GM19452 (cell line): ENCODE results near the gene CASP3.
A peak's percentile ranks its signal among the peaks of the same experiment; 100 is the strongest.
"Not testable (repeated sequence)": the region's sequence is repeated elsewhere in the genome, so short reads cannot be mapped to it uniquely, and the experiment has no call there.

ENCODE experiments used
- ATAC-seq: cut with Tn5 transposase; IDR thresholded peaks from one replicate; pipeline ENCODE4 v1.9.1; 2021; ENCODE audit not compliant: unreplicated experiment

CASP3 gene

DNA sequence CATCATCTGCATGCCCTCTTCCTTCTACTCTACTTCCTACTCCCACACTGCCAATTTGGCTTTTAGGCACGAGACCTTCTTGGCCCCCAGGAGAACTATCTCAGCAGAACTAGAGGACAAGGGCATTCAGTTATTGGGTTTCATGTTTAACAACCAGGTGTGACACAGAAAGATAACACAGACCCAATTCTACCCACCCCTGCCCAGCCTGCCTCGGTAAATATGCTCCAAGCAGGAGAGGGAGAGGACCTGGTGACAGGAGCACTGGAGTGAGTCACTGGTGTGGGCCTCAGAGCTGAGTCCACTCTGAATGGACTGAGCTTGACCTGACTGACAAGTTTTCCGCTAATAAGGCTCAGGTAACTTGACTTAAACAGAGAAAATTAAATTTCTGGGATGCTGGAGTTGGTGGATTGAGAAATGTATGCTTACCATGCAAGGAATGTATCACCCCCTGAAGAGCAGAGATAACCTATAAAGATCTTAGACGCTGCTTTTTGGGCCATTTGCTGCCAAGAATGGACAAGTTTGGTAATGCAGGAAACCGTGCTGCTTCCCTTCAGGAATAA is 52.5 kb downstream of the CASP3 start:
- no peak for ATAC-seq

GRCh38 chr4:184596044-184596616 is 53.1 kb downstream of the CASP3 start:
- ATAC-seq = no peak

DNA sequence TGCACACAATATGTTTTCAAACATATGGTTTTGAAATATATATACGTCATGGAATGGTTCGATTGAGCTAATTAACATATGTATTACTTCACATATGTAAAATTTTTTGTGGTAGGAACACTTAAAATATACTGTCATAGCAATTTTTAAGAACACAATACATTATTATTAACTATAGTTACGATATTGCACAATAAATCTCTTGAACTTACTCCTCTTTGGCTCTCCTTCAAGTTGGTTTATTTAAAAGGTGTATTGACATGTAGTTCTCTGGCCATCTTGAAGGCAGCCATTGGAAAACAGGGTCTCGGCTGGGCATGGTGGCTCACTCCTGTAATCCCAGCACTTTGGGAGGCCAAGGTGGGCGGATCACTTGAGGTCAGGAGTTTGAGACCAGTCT is 53.8 kb downstream of the CASP3 start:
- no peak for ATAC-seq

DNA sequence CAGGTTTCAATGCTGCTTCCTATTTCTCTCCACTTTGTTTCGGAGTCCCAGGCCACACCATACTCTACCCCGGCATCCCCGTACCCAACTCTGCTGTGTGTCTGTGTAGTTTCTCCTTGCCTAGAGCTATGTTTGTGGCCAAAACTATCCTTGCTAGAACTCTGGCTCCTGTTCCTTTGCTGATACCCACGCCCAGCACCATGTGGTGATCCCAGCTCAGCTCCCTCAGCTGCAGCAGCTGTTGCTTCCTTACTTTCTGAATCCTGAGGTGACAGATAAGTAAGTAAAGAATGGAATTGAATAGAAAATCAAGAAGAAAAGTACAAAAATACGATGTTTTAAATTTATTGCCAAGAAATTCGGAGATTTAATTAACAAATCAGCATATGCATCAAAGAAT is 55.8 kb downstream of the CASP3 start:
- ATAC-seq = no peak

DNA sequence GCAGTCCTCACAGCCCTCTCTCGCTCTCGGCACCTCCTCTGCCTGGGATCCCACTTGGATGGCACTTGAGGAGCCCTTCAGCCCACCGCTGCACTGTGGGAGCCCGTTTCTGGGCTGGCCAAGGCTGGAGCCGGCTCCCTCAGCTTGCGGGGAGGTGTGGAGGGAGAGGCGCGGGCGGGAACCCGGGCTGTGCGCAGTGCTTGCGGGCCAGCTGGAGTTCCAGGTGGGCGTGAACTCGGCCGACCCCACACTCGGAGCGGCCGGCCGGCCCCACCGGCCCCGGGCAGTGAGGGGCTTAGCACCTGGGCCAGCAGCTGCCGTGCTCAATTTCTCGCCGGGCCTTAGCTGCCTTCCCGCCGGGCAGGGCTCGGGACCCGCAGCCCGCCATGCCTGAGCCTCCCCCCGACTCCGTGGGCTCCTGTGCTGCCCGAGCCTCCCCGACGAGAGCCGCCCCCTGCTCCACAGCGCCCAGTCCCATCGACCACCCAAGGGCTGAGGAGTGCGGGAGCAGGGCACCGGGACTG is 57.4 kb downstream of the CASP3 start:
- ATAC-seq = not testable (repeated sequence)

DNA sequence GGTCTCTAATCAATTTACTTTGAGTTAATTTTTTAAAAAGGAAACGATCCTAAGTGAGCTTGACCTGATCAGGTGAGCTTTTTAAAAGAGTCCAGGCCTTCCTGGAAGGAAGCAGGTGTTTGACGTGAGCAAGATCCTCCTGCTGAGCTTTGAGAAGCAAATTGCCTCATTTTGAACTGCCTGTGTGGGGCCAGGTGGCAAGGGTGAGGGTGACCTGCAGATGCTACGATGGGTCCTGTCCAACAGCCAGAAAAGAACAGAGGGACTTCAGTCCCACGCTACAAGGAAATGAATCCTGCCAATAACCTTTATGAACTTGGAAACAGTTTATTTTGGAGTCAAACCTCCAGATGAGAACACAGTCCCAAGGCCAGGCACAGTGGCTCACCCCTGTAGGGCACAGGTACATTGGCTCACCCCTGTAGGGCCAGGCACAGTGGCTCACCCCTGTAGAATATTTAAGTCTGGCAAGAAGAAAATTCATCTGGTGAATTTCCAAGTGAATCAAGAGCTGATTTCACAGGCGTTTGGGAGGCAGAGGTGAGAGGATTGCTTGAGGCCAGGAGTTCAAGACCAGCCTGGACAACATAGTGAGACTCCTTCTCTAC is 58.1 kb downstream of the CASP3 start:
- no peak for ATAC-seq

DNA sequence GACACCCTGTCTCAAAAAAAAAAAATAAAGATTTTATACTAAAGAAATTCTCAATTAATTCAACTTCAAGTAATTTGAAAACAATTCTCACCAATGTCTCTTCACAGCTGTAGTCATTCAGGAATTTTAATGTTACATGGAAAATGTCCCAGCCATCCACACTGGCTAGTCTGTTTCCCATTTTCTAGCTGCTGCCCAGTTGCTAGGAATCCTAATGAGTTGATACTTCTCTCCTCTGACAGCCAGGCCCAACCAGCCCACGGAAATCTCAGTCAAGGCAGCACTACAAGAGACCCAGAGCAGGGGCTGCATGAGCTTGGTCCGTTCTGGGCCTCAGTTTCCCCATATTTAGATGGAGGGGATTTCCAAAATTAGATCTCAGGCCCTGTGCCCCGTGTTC is 59.1 kb downstream of the CASP3 start:
- ATAC-seq = no peak

DNA sequence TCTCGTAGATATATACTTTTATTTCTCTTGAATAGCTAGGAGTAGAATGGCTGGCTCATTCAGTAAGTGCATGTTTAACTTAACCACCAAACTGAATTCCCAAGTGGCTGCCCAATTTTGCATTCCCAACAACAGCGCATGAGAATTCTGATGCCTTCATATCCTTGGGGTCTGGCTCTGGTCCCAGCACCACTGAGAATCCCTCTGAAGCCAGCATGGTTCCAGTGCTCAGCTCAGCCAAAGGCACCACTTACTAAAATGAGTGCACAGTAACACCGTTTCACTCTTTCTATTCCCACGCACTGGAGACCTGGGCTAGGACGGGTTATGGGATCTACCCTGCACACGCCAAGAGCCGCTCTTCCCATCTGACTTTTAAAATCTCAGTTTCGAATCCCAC is 60.4 kb downstream of the CASP3 start:
- no peak for ATAC-seq

- no peak for ATAC-seq
Observed at GRCh38 chr4:184587701-184588100, 61.5 kb downstream of the CASP3 start.

DNA sequence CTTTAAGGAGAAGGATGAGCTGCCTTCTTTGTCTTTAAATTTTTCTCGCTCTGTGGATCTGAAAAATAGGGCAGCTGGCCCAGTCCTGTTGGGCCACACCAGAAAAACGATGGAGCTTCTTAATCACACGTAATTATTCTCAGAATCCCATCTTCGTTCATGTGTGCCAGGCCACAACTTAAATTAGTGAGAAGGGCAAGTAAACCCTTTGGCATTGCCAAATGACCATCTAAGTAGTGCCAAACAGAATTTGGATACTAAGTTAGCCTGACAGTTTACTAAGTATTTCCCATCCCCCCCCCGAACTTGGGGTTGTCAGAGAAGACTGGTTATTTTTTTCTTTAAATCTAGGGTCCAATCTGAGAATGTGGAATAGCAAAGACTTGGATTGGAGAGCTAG is 62.0 kb downstream of the CASP3 start:
- no peak for ATAC-seq

- peak; percentile 54 for ATAC-seq
Observed at GRCh38 chr4:184583738-184584502, 65.3 kb downstream of the CASP3 start.
